Thyroid gland (tissue), 4 donors: Measurements from ENCODE around the gene KIF13A. TPM values are rescaled to one million over a fixed set of nuclear protein-coding genes. Genes with fewer than 3 reads are reported as not detected.

Experiments used
- DNase-seq, 2 donors: peaks; one replicate each; pipeline ENCODE4 v3.0.0-alpha.2; 2019
- H3K27ac ChIP-seq, 3 donors: fragments of 200-600 bp; sonication (generic); 1 replicate in 2 of 3; 2 replicates in 1 of 3; pipeline ENCODE4 v1.5.1; 2016 to 2019; ENCODE audit warnings: mild to moderate bottlenecking in 1 of 3, moderate library complexity in 1 of 3
- H3K27me3 ChIP-seq: fragments of 200-600 bp; sonication (generic); one replicate; pipeline ENCODE4 v1.5.1; 2019
- H3K36me3 ChIP-seq, 2 donors: fragments of 200-600 bp; sonication (generic); one replicate each; pipeline ENCODE4 v1.5.1; 2016 to 2019
- H3K4me1 ChIP-seq, 2 donors: fragments of 200-600 bp; sonication (generic); one replicate each; pipeline ENCODE4 v1.5.1; 2017 to 2019
- H3K4me3 ChIP-seq, 3 donors: fragments of 200-600 bp; sonication (generic); replicated peaks in 1 of 3; 1 replicate in 2 of 3; 2 replicates in 1 of 3; pipeline ENCODE4 v1.5.1; 2016; ENCODE audit warnings: mild to moderate bottlenecking in 1 of 3
- H3K9me3 ChIP-seq: fragments of 200-600 bp; sonication (generic); one replicate; pipeline ENCODE4 v1.5.1; 2017
- POLR2A ChIP-seq, 2 donors: fragments of 450-650 bp; IDR thresholded peaks; one replicate each; pipeline ENCODE4 v1.6.1; 2017; ENCODE audit warnings: antibody characterized with exemption in 2 of 2, mild to moderate bottlenecking in 2 of 2, moderate library complexity in 1 of 2
- WGBS, 2 donors: methylation state at CpG; one replicate each; pipeline ENCODE4 v1.1.5; 2017; 5-methylcytosine and 5-hydroxymethylcytosine counted together
- intact Hi-C: fragments of 100-400 bp; cut with DNase I; formaldehyde crosslinking; loops from one replicate; pipeline ENCODE4 v1.15.1; 2023
- total RNA-seq, 4 donors: library from RNA; depleted of rRNA; stranded (reverse); fragments of >200 nt; gene quantifications; one replicate each; pipeline ENCODE4 v1.2.3, GENCODE V29; 2016
- TF ChIP-seq, protein P1 (sequence below), 6 experiments: fragments of 200-600 bp in 3 of 6; fragments of 450-650 bp in 3 of 6; sonication (generic) in 3 of 6; IDR thresholded peaks; one replicate each; pipeline ENCODE4 v1.5.1; 2016 to 2019; ENCODE audit warnings: antibody characterized with exemption in 6 of 6, mild to moderate bottlenecking in 2 of 6, inconsistent platforms in 1 of 6, moderate library complexity in 1 of 6

Gene KIF13A
- total RNA-seq, 4 donors from 2014 or later, result 40.7 to 79.8 (median 66.4) TPM

DNA sequence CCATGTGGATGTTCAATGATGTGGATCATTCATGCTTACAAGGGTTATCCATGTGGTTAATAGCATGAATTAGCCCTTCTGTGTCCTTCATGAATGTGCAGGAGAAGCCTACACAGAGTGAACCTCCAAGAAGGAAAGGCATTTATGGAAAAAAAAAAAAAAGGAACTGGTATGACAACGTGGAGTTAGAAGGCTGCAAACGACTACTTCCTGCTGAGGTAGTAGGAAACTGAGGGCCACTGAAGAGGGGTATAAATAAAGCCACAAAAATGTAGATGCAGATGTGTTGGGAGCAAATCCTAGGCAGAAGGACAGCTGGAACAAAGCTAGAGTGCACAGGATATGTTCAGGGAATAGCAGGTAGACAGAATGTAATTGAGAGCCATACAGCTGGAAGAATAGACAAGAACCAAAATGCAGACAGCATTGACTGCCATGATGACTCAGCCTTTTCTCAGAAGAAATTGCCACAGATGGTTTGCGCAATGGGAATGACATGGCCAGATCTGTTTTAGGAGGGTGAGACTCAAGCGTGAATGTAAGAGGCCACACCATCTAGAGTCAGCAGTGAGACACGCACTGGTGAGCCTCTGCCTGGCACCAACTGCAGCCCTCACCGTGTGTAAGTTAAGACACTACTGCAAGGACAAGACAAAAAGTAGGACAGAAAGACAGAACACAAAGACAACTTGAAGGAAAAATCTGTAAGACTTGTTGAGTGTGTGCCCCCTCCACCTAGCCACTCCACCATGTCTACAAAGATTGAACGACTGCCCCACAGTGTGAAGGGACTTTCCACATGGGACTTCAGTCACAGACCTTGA lies 79.8 kb downstream of the KIF13A start:
- TF ChIP-seq POLR2A (IDR thresholded peaks at IDR 0.05), result no peak
- TF ChIP-seq, protein P1, sequence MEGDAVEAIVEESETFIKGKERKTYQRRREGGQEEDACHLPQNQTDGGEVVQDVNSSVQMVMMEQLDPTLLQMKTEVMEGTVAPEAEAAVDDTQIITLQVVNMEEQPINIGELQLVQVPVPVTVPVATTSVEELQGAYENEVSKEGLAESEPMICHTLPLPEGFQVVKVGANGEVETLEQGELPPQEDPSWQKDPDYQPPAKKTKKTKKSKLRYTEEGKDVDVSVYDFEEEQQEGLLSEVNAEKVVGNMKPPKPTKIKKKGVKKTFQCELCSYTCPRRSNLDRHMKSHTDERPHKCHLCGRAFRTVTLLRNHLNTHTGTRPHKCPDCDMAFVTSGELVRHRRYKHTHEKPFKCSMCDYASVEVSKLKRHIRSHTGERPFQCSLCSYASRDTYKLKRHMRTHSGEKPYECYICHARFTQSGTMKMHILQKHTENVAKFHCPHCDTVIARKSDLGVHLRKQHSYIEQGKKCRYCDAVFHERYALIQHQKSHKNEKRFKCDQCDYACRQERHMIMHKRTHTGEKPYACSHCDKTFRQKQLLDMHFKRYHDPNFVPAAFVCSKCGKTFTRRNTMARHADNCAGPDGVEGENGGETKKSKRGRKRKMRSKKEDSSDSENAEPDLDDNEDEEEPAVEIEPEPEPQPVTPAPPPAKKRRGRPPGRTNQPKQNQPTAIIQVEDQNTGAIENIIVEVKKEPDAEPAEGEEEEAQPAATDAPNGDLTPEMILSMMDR (IDR thresholded peaks at IDR 0.05), result no peak
- no peaks in the 10 kb centered on the region for H3K9me3 ChIP-seq
- no peak overlapping the region for H3K4me3 ChIP-seq
- H3K4me1 ChIP-seq, result peaks cover 20 to 68% of the 10 kb centered on the region in 2 donors
- DNase-seq, result peak; percentile 75 to 80
- no peaks in the 10 kb centered on the region for H3K36me3 ChIP-seq
- WGBS, 2 donors, result 37 to 41% methylated on average over 7 of the region's 7 CpGs
- peak overlapping the region; percentile 31 to 84 (median 50) for H3K27ac ChIP-seq
- intact Hi-C loops, result no loop called here
- no peaks in the 10 kb centered on the region for H3K27me3 ChIP-seq

DNA sequence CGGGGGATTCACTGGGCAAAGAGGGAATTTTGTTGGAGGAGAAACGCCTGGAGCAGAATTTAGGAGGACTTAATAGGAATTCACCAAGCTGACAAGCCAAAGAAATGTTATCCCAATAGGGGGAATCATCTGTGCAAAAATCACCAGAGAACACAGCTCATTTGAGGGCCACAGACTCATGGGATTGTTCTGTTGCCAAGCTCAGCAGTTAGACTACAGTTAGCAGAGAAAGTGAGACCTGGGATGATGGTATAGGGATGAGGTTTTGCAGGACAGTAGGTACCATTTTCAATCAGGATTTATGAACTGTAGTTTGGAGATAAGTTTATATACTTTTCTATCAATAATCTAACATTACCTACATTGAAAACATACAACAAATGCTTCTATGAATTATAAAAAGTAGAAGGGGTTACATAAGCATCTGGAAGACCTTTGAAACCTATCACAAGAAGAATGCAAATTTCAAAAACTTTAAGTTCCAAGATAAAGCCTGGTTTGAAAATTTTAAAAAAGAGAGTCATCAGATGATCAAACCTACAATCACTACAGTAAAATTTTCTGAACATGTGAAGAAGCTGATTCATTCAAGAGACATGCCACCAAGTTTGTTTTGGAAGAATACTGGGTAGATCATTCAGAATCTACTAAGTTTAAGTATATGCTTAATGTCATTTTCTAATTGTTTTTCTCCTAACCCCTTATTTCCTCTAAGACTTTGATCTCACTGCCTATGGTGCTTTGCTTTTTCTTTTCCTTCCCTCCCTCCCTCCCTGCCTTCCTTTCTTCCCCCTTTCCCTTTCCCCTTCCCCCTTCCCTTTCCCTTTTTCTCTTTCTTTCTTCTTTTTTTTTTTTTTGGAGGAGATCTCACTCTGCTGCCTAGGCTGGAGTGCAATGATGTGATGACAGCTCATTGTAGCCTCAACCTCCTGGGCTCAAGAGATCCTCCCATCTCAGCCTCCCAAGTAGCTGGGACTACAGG lies 81.5 kb downstream of the KIF13A start:
- peak overlapping the region in 1 of 3 donors; percentile 84 for H3K27ac ChIP-seq
- H3K9me3 ChIP-seq, result no peaks in the 10 kb centered on the region
- DNase-seq, result no peak
- 91 to 92% methylated on average over 2 of the region's 2 CpGs for WGBS, 2 donors
- peaks cover 20 to 76% of the 10 kb centered on the region in 2 donors for H3K4me1 ChIP-seq
- TF ChIP-seq POLR2A (IDR thresholded peaks at IDR 0.05), result no peak
- TF ChIP-seq, protein P1 (IDR thresholded peaks at IDR 0.05), result no peak
- intact Hi-C loops, result no loop called here
- no peaks in the 10 kb centered on the region for H3K36me3 ChIP-seq
- H3K27me3 ChIP-seq, result no peaks in the 10 kb centered on the region
- no peak overlapping the region for H3K4me3 ChIP-seq

DNA sequence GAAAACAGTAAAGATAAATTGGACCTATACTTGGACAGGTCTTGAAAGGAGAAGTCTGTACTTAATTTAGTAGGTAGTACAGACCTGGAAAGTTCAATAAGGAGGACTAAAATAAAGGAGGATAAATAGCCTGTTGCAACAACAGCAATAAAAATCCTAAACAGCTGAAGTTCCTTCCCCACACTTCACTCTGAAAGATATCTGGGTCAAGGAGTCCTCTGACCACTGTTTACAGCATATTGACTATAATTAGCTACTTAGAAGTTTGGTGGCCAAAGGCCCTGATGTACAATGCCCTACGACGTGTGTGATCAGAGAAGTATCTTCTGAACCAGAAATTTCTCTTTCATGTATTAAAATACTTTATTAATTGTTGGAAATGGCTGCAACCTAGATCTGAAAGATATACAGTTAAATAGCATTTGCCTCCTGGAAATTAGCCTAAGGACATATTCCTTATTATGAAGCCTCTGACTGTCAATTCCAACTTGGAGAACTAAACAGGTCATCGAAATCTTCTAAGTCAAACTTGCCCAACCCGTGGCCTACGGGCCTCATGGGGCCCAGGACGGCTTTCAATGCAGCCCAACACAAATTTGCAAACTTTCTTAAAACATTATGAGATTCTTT lies 82.8 kb downstream of the KIF13A start:
- TF ChIP-seq POLR2A (IDR thresholded peaks at IDR 0.05), result no peak
- TF ChIP-seq, protein P1 (IDR thresholded peaks at IDR 0.05), result no peak
- H3K27ac ChIP-seq, result peak overlapping the region in 1 of 3 donors; percentile 4
- no peak for DNase-seq
- H3K36me3 ChIP-seq, result no peaks in the 10 kb centered on the region
- H3K9me3 ChIP-seq, result no peaks in the 10 kb centered on the region
- WGBS, 2 donors, result 82 to 88% methylated on average over 6 of the region's 6 CpGs
- intact Hi-C loops, result no loop called here
- no peaks in the 10 kb centered on the region for H3K27me3 ChIP-seq
- peaks cover 20 to 65% of the 10 kb centered on the region in 2 donors for H3K4me1 ChIP-seq
- no peak overlapping the region for H3K4me3 ChIP-seq

DNA sequence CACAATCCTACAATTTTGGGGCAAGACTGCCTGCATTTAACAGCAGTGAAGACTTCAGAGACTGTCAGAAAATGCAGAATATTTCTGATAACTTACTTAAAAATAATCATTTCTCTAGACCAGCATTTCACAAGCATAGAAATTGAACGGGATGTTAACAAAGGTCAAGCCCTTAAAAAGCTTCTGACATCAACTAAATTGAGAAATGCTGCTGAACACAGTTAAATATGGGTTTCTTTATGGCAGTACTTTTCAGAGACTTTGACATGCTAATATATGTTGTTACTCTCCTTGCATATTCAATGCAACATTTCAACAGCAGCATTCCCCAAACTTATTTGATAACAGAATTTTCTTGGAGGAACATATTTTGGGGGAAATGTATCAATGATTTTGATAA lies 84.5 kb downstream of the KIF13A start:
- no peak for DNase-seq
- 33 to 58% methylated on average over 1 of the region's 1 CpG for WGBS, 2 donors
- intact Hi-C loops, result no loop called here
- Histone ChIP-seq H3K4me3 (no peak overlapping the region), H3K27ac (no peak overlapping the region), H3K27me3 (no peaks in the 10 kb centered on the region), H3K9me3 (no peaks in the 10 kb centered on the region), H3K36me3 (no peaks in the 10 kb centered on the region), H3K4me1 (peaks cover 18 to 53% of the 10 kb centered on the region in 2 donors)
- TF ChIP-seq, protein P1 (IDR thresholded peaks at IDR 0.05), result no peak
- no peak for TF ChIP-seq POLR2A (IDR thresholded peaks at IDR 0.05)
